PC-3 (cell line): Measurements from ENCODE around the gene PANK3. TPM values are rescaled to one million over a fixed set of nuclear protein-coding genes. Genes with fewer than 3 reads are reported as not detected.

Experiments used
- ATAC-seq: fragments of 200-7000 bp; cut with Tn5 transposase; 2 replicates; pipeline ENCODE4 v1.9.1; 2020; ENCODE audit warnings: mild to moderate bottlenecking, moderate library complexity
- BruUV-seq: library from RNA; stranded (reverse); fragments of 400-500 nt; replicated peaks from 2 replicates; lab custom pipeline; 2021; lab: Mats Ljungman, UMichigan
- CTCF ChIA-PET: fragments of 300-600 bp; sonication (Branson Sonifier 250); formaldehyde crosslinking; loops from one replicate; lab custom pipeline; 2022; ENCODE audit warnings: antibody characterized with exemption; lab: Charles Lee
- POLR2A ChIA-PET: fragments of 300-600 bp; sonication (Branson Sonifier 250); formaldehyde crosslinking; loops from one replicate; lab custom pipeline; 2022; ENCODE audit warnings: antibody characterized with exemption; ENCODE audit not compliant: unreplicated experiment; lab: Charles Lee
- DNase-seq: peaks from one replicate; pipeline ENCODE4 v3.0.0-alpha.2; 2015
- H2AFZ ChIP-seq: fragments of 300-600 bp; sonication (generic); 2 replicates; pipeline ENCODE4 v1.6.0; 2016; ENCODE audit warnings: antibody characterized with exemption, low read length
- H3F3A ChIP-seq: fragments of 300-600 bp; sonication (generic); one replicate; pipeline ENCODE4 v1.6.0; 2017; ENCODE audit warnings: antibody characterized with exemption, low read length, control low read depth, mild to moderate bottlenecking; ENCODE audit not compliant: unreplicated experiment
- H3K27ac ChIP-seq: fragments of 300-600 bp; sonication (generic); 2 replicates; pipeline ENCODE4 v1.5.1; 2016; ENCODE audit warnings: mild to moderate bottlenecking, low read length
- H3K27me3 ChIP-seq: fragments of 300-600 bp; sonication (generic); 2 replicates; pipeline ENCODE4 v1.6.1; 2016; ENCODE audit warnings: low read length, mixed read lengths
- H3K36me3 ChIP-seq: fragments of 300-600 bp; sonication (generic); 2 replicates; pipeline ENCODE4 v1.6.1; 2016; ENCODE audit warnings: low read depth, mixed run types, low read length, mixed read lengths
- H3K4me1 ChIP-seq: fragments of 300-600 bp; sonication (generic); 2 replicates; pipeline ENCODE4 v1.5.1; 2016; ENCODE audit warnings: low read length; ENCODE audit not compliant: insufficient read depth
- H3K4me2 ChIP-seq: fragments of 300-600 bp; sonication (generic); 2 replicates; pipeline ENCODE4 v1.6.0; 2016; ENCODE audit warnings: low read length
- H3K4me3 ChIP-seq: fragments of 300-600 bp; sonication (generic); 2 replicates; pipeline ENCODE4 v1.5.1; 2016; ENCODE audit warnings: mild to moderate bottlenecking, low read length, mixed read lengths
- H3K79me2 ChIP-seq: fragments of 300-600 bp; sonication (generic); 2 replicates; pipeline ENCODE4 v1.6.1; 2017; ENCODE audit warnings: low read length, mixed read lengths
- H3K9ac ChIP-seq: fragments of 300-600 bp; sonication (generic); 2 replicates; pipeline ENCODE4 v1.6.0; 2016; ENCODE audit warnings: mild to moderate bottlenecking, low read length
- H3K9me2 ChIP-seq: fragments of 300-600 bp; sonication (generic); replicated peaks from 2 replicates; pipeline ENCODE4 v1.6.1; 2016; ENCODE audit warnings: mixed run types, low read length, mixed read lengths
- H3K9me3 ChIP-seq: fragments of 300-600 bp; sonication (generic); 2 replicates; pipeline ENCODE4 v1.6.1; 2016; ENCODE audit warnings: low read length, mixed read lengths
- H4K20me1 ChIP-seq: fragments of 300-600 bp; sonication (generic); 2 replicates; pipeline ENCODE4 v1.6.1; 2016; ENCODE audit warnings: low read length, mixed read lengths
- EZH2 ChIP-seq: fragments of 300-600 bp; sonication (generic); IDR thresholded peaks from one replicate; pipeline ENCODE4 v1.6.1; 2017; ENCODE audit warnings: antibody characterized with exemption, mild to moderate bottlenecking, low read length; ENCODE audit not compliant: unreplicated experiment
- EZH2phosphoT487 ChIP-seq: fragments of 300-600 bp; sonication (generic); IDR thresholded peaks from 2 replicates; pipeline ENCODE4 v1.6.1; 2018; ENCODE audit warnings: mild to moderate bottlenecking, antibody characterized with exemption, low read length, borderline replicate concordance
- intact Hi-C: fragments of 100-400 bp; cut with micrococcal nuclease; formaldehyde crosslinking; loops from 2 replicates; pipeline ENCODE4 v1.9.0; 2023
- total RNA-seq: library from RNA; depleted of rRNA; stranded (reverse); fragments of >200 nt; gene quantifications from 2 replicates; pipeline ENCODE4 v1.2.3, GENCODE V29; 2014
- TF ChIP-seq, protein P1 (sequence below): fragments of 300-600 bp; sonication (generic); conservative IDR thresholded peaks from 2 replicates; pipeline ENCODE4 v1.5.1; 2017; ENCODE audit warnings: antibody characterized with exemption, low read depth, mild to moderate bottlenecking, low read length

PANK3 gene
- total RNA-seq, 1 experiment from 2014 or later = 22.7 TPM

- H3K4me1 ChIP-seq = peaks cover 8% of the 10 kb centered on the region; the same call in 1 of the 2 replicates
- no peak overlapping the region for H3K4me3 ChIP-seq
- ChIA-PET CTCF (no interaction called here), POLR2A (no interaction called here)
- no peak overlapping the region for H3K4me2 ChIP-seq
- no peaks in the 10 kb centered on the region for H3K79me2 ChIP-seq
- no peaks in the 10 kb centered on the region for H3K27me3 ChIP-seq
- no peaks in the 10 kb centered on the region for H4K20me1 ChIP-seq
- no peak overlapping the region for H2AFZ ChIP-seq
- TF ChIP-seq, protein P1, sequence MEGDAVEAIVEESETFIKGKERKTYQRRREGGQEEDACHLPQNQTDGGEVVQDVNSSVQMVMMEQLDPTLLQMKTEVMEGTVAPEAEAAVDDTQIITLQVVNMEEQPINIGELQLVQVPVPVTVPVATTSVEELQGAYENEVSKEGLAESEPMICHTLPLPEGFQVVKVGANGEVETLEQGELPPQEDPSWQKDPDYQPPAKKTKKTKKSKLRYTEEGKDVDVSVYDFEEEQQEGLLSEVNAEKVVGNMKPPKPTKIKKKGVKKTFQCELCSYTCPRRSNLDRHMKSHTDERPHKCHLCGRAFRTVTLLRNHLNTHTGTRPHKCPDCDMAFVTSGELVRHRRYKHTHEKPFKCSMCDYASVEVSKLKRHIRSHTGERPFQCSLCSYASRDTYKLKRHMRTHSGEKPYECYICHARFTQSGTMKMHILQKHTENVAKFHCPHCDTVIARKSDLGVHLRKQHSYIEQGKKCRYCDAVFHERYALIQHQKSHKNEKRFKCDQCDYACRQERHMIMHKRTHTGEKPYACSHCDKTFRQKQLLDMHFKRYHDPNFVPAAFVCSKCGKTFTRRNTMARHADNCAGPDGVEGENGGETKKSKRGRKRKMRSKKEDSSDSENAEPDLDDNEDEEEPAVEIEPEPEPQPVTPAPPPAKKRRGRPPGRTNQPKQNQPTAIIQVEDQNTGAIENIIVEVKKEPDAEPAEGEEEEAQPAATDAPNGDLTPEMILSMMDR = no peak
- TF ChIP-seq EZH2phosphoT487 (no peak), EZH2 (no peak)
- no peaks in the 10 kb centered on the region for H3F3A ChIP-seq
- H3K9me2 ChIP-seq = no peaks in the 10 kb centered on the region
- intact Hi-C loops = no loop called here
- H3K9me3 ChIP-seq = no peaks in the 10 kb centered on the region
- DNase-seq = no peak
- ATAC-seq = no peak
- no peaks in the 10 kb centered on the region for H3K36me3 ChIP-seq
- BruUV-seq = no TSS peak
- no peak overlapping the region for H3K27ac ChIP-seq
- no peak overlapping the region for H3K9ac ChIP-seq
These were observed 29.7 kb upstream of the PANK3 start for GRCh38 chr5:168608821-168609220.

GRCh38 chr5:168608386-168608785, 29.2 kb upstream of the PANK3 start:
- no peak overlapping the region for H3K4me3 ChIP-seq
- H3K9ac ChIP-seq = no peak overlapping the region
- H2AFZ ChIP-seq = no peak overlapping the region
- DNase-seq (no peak), ATAC-seq (no peak)
- no peaks in the 10 kb centered on the region for H3F3A ChIP-seq
- intact Hi-C loops = no loop called here
- H3K9me3 ChIP-seq = no peaks in the 10 kb centered on the region
- H3K36me3 ChIP-seq = no peaks in the 10 kb centered on the region
- TF ChIP-seq EZH2phosphoT487 (no peak), EZH2 (no peak)
- TF ChIP-seq, protein P1 = no peak
- peaks cover 9% of the 10 kb centered on the region; the same call in 1 of the 2 replicates for H3K4me1 ChIP-seq
- H3K4me2 ChIP-seq = no peak overlapping the region
- no peak overlapping the region for H3K27ac ChIP-seq
- ChIA-PET CTCF (no interaction called here), POLR2A (no interaction called here)
- H3K27me3 ChIP-seq = no peaks in the 10 kb centered on the region
- no peaks in the 10 kb centered on the region for H3K79me2 ChIP-seq
- no TSS peak for BruUV-seq
- no peaks in the 10 kb centered on the region for H4K20me1 ChIP-seq
- H3K9me2 ChIP-seq = no peaks in the 10 kb centered on the region

GRCh38 chr5:168607946-168608345, 28.8 kb upstream of the PANK3 start:
- intact Hi-C loops = no loop called here
- Histone ChIP-seq H2AFZ (no peak overlapping the region), H3K4me2 (no peak overlapping the region), H3F3A (no peaks in the 10 kb centered on the region), H3K9ac (no peak overlapping the region), H3K9me2 (no peaks in the 10 kb centered on the region), H4K20me1 (no peaks in the 10 kb centered on the region), H3K4me3 (no peak overlapping the region), H3K27me3 (no peaks in the 10 kb centered on the region), H3K4me1 (peaks cover 8% of the 10 kb centered on the region; the same call in 1 of the 2 replicates), H3K9me3 (no peaks in the 10 kb centered on the region), H3K79me2 (no peaks in the 10 kb centered on the region), H3K27ac (no peak overlapping the region), H3K36me3 (no peaks in the 10 kb centered on the region)
- ChIA-PET POLR2A (no interaction called here), CTCF (no interaction called here)
- no peak for DNase-seq
- TF ChIP-seq EZH2phosphoT487 (no peak), EZH2 (no peak)
- TF ChIP-seq, protein P1 = no peak
- BruUV-seq = no TSS peak
- ATAC-seq = no peak
